ENCODE measurements around the gene PLXNB3. TPM values are rescaled to one million over a fixed set of nuclear protein-coding genes. Genes with fewer than 3 reads are reported as not detected.

The PLXNB3 gene
- polyA plus RNA-seq, 1 donor from 2014 or later = 0.48 TPM

- H3K27ac ChIP-seq (ENCODE audit: low read length) = no peak overlapping the region
- no peak overlapping the region for H3K4me3 ChIP-seq (ENCODE audit: low read length)
- TF ChIP-seq EZH2 (IDR thresholded peaks at IDR 0.05; ENCODE audit: borderline replicate concordance, insufficient read depth, low read length, poor library complexity, severe bottlenecking) (no peak), RAD21 (conservative IDR thresholded peaks at IDR 0.05) (no peak), REST (IDR thresholded peaks at IDR 0.05; ENCODE audit: borderline replicate concordance) (no peak), CTCF (IDR thresholded peaks at IDR 0.05; ENCODE audit: poor library complexity, severe bottlenecking) (no peak), EP300 (conservative IDR thresholded peaks at IDR 0.05; ENCODE audit: poor library complexity, severe bottlenecking) (no peak), TAF1 (IDR thresholded peaks at IDR 0.05; ENCODE audit: low read depth) (no peak), SMC3 (conservative IDR thresholded peaks at IDR 0.05; ENCODE audit: poor library complexity) (no peak), MXI1 (conservative IDR thresholded peaks at IDR 0.05; ENCODE audit: poor library complexity, severe bottlenecking) (no peak), POLR2AphosphoS5 (IDR thresholded peaks at IDR 0.05) (no peak)
- H3K79me2 ChIP-seq (replicated peaks; ENCODE audit: insufficient read depth, low read length) = no peaks in the 10 kb centered on the region
- H3K9ac ChIP-seq (ENCODE audit: low read length) = no peak overlapping the region
- H3F3A ChIP-seq (ENCODE audit: insufficient read depth, low read length, poor library complexity, severe bottlenecking) = no peaks in the 10 kb centered on the region
- H2AFZ ChIP-seq (ENCODE audit: low read depth, low read length) = no peak overlapping the region
- H3K36me3 ChIP-seq (ENCODE audit: insufficient read depth, low read length) = no peaks in the 10 kb centered on the region
- H3K9me2 ChIP-seq (ENCODE audit: insufficient read depth, low read length) = no peaks in the 10 kb centered on the region
- no peaks in the 10 kb centered on the region for H4K20me1 ChIP-seq (ENCODE audit: insufficient read depth)
- H3K4me2 ChIP-seq (ENCODE audit: low read length) = no peak overlapping the region
- no peaks in the 10 kb centered on the region for H3K27me3 ChIP-seq (ENCODE audit: insufficient read depth, low read depth, low read length)
- no peaks in the 10 kb centered on the region for H3K9me3 ChIP-seq (ENCODE audit: low read length)
Observed at GRCh38 chrX:153782313-153782712, 18.3 kb downstream of the PLXNB3 start.

GRCh38 chrX:153782871-153783270, 18.8 kb downstream of the PLXNB3 start:
- Histone ChIP-seq H3K4me2 (ENCODE audit: low read length) (no peak overlapping the region), H3K9ac (ENCODE audit: low read length) (no peak overlapping the region), H3F3A (ENCODE audit: insufficient read depth, low read length, poor library complexity, severe bottlenecking) (no peaks in the 10 kb centered on the region), H3K79me2 (replicated peaks; ENCODE audit: insufficient read depth, low read length) (no peaks in the 10 kb centered on the region), H3K9me3 (ENCODE audit: low read length) (no peaks in the 10 kb centered on the region), H3K27me3 (ENCODE audit: insufficient read depth, low read depth, low read length) (no peaks in the 10 kb centered on the region), H3K27ac (ENCODE audit: low read length) (no peak overlapping the region), H3K9me2 (ENCODE audit: insufficient read depth, low read length) (no peaks in the 10 kb centered on the region), H2AFZ (ENCODE audit: low read depth, low read length) (no peak overlapping the region), H4K20me1 (ENCODE audit: insufficient read depth) (no peaks in the 10 kb centered on the region), H3K36me3 (ENCODE audit: insufficient read depth, low read length) (no peaks in the 10 kb centered on the region), H3K4me3 (ENCODE audit: low read length) (no peak overlapping the region)
- TF ChIP-seq EP300 (conservative IDR thresholded peaks at IDR 0.05; ENCODE audit: poor library complexity, severe bottlenecking) (no peak), SMC3 (conservative IDR thresholded peaks at IDR 0.05; ENCODE audit: poor library complexity) (no peak)

All from neural cell (in vitro differentiated cells).